NCI-H526 treated with DMSO at 0.1 percent for 48 hours (cell line): ENCODE results near the gene RPP40.
"Not testable (repeated sequence)": the region's sequence is repeated elsewhere in the genome, so short reads cannot be mapped to it uniquely, and the experiment has no call there.

ENCODE experiments used
- DNase-seq: peaks from one replicate; lab custom pipeline; 2025; lab: John Stamatoyannopoulos, UW

The RPP40 gene

GRCh38 chr6:5003604-5004372 lies at the start of gene RPP40:
Gene RPP40 (minus strand): TSS chr6:5004037. CDS start chr6:5004002, 35 bp downstream.
- DNase-seq, result peak; percentile 92

DNA sequence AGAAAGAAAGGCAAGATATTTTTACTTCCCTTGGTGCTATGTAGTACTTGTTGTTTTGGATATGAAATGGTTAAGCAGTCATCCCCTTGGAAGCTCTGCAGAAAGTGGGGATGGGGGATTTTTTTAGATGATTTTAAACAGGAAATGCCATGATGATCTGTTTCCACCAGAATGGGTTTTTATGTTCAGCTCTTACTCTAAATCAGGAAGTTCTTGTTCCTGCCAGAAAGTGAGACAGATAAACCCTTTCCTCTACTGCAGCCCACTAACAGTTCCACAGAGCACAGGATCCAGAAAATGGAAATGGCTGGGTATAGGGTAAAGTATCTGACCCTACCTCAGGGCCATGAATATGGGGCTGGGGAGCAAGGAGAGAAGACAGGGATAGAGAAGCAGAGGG lies 49.2 kb upstream of the RPP40 start:
- no peak for DNase-seq

- no peak for DNase-seq
These were observed 47.6 kb upstream of the RPP40 start for GRCh38 chr6:5051394-5051793.

DNA sequence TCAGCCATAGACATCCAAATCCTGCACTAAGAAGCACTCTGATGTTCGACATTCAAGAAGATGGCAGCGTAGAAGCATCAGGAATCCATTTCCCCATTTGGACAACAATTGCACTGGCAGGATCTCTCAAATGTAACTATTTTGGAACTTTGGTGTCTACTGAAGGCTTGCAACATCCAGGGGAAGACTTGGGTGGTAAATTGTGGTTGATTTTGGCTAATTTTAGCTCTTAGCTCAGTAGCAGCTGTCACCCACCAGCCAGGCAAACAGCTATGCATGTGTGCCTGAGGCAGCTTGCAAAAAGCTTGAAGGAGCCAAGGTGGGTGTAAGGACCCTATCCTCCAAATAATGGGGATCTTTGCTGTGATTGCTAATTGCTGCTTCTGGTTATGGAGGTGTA lies 46.2 kb upstream of the RPP40 start:
- no peak for DNase-seq

DNA sequence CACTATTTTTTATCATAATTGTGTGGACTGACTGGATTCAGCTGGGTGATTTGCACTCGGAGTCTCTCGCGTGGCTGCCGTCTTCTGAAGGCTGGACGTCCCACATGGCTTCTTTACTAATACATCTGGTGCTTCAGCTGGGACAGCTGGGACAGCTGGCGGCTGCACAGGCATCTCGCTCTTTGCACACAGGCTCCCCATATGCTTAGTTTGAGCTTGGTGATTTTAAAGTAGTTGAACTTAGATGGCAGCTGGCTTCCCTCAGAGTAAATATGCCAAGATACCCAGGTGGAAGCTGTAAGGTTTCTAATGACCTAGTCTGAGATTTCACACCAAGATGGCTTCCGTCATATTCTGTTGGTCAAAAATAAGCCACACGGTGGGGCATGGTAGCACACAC lies 42.6 kb upstream of the RPP40 start:
- no peak for DNase-seq

GRCh38 chr6:5045416-5045815 lies 41.6 kb upstream of the RPP40 start:
- DNase-seq, result no peak

GRCh38 chr6:5044866-5045265 lies 41.0 kb upstream of the RPP40 start:
- no peak for DNase-seq

GRCh38 chr6:5042436-5042835 lies 38.6 kb upstream of the RPP40 start:
- DNase-seq, result no peak

GRCh38 chr6:5041955-5042354 lies 38.1 kb upstream of the RPP40 start:
- DNase-seq, result no peak

DNA sequence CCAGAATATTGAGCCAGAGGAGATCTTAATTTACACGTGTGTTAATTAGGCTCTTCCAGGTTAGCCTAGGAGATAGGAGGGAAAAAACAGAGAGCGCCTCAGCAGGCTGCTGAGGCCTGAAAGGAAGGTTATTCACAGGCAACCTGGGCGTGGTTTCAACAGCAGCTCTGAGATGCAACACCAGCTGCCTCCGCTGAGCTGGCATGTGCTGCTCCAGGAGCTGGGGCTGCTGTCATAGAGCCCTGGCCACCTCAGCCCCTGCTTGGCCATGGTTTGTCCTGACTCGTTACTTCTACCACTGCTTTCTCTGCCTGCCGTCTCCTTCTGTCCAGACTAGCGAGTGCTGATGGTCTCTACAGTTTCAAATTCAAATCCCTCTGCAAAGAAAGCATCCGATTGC lies 32.4 kb upstream of the RPP40 start:
- peak; percentile 36 for DNase-seq

DNA sequence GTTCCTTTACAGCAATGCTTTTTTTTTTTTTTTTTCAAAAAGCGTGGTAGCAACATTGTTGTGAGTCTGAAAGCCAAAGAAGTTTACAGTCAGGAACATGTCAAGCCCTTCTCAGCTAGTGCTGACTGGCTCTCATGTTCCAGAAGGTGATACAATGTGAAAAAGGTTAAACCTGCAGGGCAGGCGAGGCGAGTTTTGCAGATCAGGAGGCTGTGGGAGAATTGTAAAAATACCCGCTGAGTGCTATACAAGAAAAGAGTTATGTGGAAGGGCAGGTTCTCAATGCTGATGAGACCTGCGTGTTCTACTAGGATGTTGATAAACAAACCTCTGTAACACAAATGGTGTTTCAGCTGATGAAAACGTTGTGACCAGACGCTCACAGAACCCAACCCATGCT lies 30.9 kb upstream of the RPP40 start:
- DNase-seq, result no peak

DNA sequence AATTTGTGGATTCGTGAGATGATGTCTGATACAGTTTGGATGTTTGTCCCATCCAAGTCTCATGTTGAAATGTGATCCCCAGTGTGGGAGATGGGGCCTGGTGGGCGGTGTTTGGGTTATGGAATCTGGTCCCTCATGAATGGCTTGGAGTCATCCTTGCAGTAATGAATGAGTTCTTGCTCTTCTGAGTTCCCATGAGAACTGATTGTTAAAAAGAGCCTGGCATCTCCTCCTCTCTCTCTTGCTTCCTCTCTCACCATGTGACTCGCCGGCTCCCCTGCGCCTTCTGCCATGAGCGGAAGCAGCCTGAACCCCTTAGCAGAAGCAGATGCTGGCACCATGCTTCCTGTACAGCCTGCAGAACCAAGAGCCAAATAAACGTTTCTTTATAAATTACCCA lies 30.5 kb upstream of the RPP40 start:
- DNase-seq, result no peak

DNA sequence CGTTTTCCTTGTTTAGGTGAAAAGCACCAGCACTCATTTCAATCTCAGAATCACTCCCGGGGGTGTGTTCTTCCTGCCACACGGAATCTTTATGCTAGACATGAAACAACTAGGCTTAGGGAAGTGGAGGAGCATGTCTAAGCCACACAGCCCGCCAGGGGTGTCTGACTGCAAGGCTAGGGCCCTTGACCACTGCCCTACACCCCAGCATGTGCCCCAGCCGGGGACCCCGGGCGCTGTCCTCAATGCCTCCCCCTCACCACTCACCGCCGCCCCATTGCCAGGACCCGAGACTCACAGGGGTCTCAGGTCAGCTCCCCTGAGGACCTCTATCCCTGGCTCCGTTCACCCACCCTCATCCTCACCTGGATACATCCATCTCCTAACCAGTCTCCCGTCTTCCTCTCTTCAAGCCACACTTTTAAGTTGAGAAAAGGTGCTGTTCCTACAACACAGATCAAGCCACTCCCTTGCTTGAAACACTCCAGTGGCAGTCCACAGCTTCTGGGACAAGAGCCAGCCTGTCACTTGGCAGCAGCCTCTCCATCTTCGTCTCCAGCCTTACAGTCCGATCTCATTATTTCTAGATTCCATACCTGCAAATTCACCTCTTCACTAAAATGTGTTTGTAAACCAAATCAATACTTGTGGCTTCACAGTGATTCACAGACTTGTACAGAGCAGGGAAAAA lies 29.5 kb upstream of the RPP40 start:
- DNase-seq, result not testable (repeated sequence)

GRCh38 chr6:5032706-5033105 lies 28.9 kb upstream of the RPP40 start:
- DNase-seq, result not testable (repeated sequence)

- no peak for DNase-seq
These were observed 27.3 kb upstream of the RPP40 start for GRCh38 chr6:5031150-5031549.

GRCh38 chr6:5030596-5031136 lies 26.8 kb upstream of the RPP40 start:
- DNase-seq, result peak; percentile 58

DNA sequence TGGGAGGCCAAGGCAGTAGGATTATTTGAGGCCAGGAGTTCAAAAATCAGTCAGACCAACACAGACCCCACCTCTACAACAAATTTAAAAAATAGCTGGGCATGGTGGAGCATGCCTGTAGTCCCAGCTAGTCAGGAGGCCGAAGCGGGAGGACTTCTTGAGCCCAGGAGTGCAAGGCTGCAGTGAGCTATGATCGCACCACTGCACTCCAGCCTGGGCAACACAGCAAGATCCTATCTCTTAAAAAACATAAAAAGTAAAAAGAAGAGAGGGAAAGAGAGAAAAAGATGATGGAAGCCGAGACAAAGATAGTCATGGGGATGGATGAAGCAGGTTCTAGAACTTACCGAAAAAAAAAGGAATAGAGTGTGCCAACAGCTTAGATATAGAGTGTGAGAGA lies 25.8 kb upstream of the RPP40 start:
- no peak for DNase-seq

DNA sequence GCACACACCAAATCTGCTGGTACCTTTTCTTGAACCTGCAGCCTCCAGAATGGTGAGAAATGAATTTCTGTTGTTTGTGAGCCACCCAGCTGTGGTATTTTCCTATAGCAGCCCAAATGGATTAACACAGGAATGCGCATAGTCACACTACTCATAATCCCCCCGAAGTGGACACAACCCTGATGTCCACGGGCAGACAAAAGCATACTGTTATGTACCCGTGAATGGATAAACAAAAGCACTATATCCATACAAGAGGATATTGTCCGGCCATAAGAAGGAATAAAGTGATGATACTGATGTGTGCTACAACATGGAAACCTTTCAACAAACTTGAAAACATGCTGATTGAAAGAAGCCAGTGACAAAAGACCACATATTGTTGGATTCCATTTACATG lies 25.1 kb upstream of the RPP40 start:
- no peak for DNase-seq

DNA sequence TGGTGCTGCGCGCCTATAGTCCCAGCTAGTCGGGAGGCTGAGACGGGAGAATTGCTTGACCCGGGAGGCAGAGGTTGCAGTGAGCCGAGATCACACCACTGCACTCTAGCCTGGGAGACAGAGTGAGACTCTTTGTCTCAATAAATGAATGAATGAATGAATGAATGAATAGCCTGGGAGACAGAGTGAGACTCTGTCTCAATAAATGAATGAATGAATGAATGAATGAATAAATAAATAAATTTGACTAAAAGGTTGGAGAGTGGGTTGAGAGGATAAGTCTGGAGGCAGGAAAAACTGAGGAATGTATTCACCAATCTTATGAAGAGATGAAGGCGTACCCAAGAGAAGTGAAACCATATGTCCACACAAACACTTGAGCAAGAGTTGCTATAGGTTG lies 24.5 kb upstream of the RPP40 start:
- DNase-seq, result no peak

DNA sequence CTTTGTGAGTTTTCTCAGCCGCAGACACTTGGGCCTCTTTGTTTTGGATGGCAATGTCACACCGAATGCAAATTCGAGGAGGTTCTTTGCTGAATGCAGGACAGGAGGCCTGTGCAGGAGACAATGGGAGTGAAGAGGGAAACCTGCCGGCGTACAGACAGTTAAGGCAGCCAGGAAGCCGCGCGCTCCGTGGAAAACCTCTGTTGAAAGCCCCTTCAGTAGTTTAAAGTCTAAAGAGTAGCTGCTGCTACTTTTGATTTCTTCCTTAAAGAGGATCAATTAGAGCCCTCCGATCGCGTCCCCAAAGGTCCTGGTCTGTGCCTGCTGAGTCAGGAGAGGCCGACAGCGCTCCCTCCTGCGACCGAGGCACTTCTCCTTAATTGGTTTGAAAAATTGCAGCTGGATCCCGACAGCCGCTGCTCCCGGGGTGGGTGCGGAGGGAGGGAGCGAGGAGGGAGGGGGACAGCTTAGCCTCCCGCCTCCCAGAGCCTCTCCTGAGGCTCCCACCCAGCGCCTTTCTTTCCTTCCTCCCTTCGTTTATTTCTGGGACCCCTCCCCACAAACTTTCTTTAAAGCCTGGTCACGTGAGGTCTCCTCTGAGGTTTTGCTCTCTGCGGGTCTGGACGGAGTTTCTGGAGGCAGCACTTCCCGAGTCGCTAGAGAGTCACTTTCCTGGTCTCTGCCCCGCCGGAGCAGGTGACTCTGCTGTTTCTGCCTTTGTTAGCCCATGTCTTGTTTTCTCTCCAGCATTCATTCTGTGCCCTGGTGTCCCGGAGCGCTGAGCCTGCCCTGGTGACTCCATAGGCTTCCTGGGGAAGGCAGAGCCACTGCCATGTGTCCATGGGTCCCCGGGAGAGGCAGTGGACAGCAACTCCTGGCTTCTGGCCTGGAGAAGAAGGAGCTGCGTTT lies 22.3 kb upstream of the RPP40 start:
- DNase-seq, result peak; percentile 24

GRCh38 chr6:5023923-5024322 lies 20.1 kb upstream of the RPP40 start:
- DNase-seq, result no peak

DNA sequence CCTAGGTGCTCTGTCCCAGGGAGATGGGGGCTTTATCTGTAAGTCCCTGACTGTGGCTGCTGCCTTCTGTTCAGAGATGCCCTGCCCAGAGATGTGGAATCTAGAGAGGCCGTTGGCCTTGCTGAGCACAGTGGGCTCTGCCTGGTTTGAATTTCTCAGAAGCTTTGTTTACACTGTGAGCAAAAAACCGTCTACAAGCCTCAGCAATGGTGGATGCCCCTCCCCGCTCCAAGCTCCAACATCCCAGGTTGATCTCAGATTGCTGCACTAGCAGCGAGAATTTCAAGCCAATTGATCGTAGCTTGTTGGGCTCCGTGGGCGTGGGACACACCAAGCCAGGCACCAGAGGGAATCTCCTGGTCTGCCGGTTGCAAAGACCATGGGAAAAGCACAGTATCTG lies 16.3 kb upstream of the RPP40 start:
- DNase-seq, result no peak
